Hematopoietic multipotent progenitor cell treated with erythropoietin and hydrocortisone succinate and interleukin-3 and kit ligand, for 6 days (in vitro differentiated cells): ENCODE data around the gene GALNT9.
"Not testable (repeated sequence)": the region's sequence is repeated elsewhere in the genome, so short reads cannot be mapped to it uniquely, and the experiment has no call there.

ENCODE experiments used
- DNase-seq: peaks from one replicate; pipeline ENCODE4 v3.0.0-alpha.2; 2015

Gene GALNT9

DNA sequence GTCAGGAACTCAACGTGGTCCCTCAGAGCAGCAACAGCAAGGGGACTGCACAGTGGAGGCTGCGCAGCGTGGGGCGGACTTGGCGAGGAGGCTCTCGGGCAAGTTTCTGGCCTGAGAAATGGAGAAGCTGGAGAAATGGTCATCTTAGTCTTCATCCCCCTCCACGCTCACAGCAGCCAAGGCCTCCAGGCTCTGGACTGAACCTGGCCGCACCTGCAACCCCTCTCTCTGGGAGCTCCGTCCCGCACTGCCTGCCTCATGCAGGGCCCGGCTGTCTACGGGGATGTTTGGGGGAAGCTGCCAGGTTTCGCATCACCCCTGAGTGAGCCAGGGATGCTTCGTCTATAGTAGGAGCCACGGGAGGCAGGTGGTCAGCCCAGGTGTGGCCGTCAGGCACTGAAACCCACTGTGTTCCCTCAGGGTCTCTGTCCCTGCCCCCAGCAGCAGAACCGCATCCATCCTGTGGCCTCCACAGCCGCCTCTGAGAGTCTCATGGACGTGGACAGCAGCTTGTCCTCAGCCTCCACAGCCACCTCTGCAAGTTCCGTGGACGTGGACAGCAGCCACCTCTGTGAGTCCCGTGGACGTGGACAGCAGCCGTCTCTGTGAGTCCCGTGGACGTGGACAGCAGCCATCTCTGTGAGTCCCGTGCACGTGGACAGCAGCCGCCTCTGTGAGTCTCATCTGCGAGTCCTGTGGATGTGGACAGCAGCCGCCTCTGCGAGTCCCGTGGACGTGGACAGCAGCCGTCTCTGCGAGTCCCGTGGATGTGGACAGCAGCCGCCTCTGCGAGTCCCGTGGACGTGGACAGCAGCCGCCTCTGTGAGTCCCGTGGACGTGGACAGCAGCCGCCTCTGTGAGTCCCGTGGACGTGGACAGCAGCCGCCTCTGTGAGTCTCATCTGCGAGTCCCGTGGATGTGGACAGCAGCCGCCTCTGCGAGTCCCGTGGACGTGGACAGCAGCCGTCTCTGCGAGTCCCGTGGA, 29.1 kb upstream of the GALNT9 start:
- DNase-seq: not testable (repeated sequence)

DNA sequence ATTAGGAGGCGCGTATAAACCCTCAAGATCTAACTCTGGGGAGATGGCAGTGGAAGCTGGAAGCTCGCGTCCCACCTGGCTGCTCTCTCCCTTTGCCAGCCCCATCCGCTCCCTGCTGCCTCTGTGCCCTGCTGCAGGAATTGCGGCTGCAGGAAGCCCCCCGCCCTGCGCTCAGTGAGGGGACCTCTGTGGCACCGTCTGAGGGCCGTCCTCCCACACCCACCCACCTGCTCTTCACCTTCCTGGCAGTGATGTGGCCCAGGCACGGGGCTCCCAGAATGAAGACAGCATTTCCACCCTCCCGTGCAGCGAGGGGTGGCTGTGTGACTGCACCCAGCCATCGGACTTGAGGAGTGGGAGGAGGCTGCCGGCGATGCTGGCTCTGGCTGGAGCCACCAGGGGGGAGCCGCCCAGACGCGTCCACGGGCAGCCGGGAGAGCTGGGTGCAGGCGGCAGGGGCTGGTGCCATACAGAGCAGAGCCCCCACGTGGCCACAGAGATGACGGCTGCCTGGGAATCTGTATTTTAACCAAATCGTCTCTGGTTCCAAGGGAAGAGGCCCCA, 28.3 kb upstream of the GALNT9 start:
- DNase-seq: no peak

DNA sequence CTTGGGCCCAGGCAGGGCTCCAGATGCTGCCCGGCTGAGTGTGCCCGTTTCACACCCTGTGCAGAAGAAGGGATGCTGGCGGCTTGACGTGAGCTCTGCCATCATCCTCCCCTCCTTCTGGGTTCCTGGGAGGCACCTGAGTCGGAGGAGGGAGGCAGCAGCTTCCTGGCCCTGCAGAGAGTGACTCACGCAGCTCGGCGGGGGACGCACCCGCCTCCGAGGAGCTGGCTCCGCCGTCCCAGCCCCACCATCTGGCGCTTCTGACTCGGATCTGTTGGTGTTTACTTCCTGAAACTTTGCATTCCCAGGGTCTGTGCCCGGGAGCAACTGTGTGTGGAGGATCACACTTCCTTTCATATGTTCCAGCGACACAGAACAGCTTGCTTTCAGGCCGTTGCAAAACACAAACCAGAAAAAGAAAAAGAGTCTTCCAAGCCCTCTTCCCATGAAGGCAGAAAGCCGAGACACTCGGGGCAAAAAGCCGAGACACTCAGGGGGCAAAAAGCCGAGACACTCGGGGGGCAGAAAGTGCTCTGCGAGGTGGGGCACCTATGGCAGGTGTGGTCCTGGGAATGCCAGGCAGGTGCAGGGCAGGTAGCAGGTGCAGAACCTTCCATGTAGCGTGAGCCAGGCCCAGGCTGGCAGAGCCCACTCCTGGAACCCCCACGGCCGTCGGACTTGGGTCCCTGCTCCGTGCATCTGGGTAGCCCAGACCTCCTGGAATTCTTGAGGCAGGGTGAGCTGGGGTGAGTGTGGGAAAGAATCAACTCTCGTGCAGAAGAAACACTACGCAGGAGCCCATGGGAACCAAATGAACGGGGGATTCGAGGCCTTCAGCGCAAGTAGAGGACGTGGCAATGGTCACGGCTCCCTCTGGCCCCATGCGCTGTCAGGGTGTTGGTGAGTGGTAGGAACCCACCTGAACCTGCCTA, 27.6 kb upstream of the GALNT9 start:
- DNase-seq: no peak

DNA sequence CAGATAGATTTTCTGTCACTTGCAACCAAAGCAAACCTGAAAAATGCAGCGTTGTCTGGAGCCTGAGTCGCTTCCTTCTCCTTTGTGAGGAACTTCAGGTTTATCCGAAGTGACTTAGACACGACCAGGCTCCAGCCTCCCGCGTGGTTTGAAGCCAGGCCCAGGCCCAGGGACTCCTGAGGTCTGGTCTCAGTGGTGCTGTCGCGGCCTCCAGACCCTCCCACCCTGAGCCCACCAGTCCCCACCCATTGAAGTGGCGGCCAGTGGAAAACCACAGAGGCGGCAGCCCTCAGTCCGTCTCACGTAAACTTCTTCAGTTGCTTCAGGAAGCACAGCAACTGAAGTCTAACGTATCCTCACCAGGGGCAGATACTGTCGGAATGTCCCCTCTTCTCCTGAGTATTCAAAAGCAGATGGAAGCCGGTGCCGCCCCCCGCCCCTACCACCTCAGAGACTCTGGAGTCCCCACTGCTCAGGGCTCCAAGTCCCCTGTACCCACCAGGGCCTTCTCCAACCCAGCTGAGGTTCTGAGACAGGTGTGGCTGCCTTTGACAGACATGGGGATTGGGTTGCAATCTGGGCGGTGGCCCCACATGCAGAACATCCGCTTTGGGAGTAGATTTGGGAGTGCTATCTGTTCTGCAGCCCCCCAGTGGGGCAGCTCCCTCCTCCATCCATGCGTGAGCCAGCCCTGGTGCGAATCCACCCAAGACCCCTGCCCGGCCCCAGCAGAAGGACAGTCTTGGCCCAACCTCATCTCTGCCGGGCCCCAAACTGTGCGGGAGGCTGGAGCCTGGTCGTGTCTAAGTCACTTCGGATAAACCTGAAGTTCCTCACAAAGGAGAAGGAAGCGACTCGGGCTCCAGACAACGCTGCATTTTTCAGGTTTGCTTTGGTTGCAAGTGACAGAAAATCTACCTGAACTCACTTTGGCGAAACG, 26.6 kb upstream of the GALNT9 start:
- no peak for DNase-seq

DNA sequence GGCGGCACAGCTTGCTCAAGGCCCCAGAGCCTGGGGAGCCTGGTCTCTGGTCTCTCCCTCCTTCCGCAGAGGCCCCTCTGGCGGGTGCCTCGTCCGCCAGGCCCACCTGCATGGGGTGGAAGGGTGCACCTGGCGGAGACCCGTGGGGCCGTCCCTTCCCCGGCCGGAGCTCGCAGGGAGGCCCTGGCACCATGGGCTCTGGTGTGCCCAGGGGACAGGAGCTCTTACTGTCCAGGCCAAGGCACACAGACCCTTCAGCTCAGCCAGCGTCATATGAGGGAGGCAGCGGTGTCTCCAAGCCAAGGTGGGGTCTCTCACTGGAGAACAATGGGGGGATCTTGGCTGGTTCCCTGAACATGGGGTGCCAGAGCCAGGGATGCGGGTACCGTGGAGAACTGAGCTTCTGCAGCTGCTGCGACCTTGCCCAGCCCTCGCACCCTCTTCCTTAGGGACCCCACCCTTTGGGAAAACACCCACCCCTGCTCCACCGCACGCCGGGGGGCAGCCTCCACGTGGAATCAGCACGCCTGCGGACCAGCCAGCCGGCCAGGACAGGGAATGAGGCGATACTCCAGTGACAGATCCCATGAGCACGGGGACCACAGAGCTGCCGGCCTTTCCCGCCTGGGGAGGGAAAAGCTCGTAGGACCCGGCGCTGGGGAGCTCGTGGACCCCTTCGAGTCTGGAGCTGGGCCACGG, 25.7 kb upstream of the GALNT9 start:
- DNase-seq: no peak

DNA sequence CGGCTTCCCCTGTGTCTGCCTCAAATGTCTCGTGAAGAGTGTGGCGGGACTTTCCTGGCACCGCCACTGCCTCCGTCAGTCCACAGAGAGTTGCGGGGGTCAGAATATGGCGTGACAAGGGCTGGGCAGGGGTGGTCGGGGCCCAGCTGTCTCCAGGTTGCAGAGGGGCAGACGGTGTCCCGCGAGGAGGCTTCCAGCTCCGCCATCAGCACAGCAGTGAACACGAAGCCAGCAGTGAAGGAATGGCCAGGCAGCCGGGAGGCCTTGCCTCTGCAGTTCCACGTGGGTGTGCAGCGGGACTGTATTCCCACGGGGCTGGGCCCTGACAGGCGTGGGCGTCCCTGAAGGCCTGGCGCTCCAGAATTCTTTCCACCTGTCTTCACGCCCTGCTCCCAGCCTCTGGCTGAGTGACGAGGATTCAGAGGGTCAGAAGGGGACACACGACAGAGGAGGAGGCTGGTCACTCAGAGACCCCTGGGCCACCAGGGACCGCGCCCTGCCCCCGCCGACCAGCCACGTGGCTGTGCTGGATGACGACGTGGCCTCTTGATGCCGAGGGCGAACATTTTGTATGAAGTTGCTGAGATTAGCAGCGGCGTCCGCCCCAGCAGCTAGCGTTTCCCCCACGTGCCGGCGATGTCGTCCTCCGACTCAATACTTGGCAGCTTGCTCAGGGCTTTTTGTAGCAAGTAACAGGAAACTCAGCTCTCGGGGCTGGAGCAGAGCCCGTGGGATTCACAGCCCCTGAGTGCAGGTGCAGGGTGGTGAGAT, 25.0 kb upstream of the GALNT9 start:
- DNase-seq: no peak

DNA sequence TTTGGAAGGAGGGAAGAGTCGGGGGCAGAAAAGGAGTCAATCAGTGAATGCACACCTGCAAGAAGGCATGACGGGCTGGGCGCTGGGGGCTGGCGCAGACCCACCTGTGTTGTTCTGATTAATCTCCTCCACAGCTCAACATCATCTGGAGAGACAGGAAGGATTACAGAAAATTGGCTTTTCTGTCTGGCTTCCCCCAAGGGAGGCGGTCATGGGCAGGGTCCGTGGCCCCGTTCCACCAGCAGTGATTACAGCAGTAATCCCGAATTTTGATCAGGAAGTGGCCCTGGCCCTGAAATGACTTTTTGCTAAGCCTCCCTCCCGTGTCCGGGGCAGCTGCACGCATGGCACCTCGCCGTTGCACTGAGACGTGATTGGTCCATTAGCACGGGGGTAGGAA, 24.4 kb upstream of the GALNT9 start:
- no peak for DNase-seq

DNA sequence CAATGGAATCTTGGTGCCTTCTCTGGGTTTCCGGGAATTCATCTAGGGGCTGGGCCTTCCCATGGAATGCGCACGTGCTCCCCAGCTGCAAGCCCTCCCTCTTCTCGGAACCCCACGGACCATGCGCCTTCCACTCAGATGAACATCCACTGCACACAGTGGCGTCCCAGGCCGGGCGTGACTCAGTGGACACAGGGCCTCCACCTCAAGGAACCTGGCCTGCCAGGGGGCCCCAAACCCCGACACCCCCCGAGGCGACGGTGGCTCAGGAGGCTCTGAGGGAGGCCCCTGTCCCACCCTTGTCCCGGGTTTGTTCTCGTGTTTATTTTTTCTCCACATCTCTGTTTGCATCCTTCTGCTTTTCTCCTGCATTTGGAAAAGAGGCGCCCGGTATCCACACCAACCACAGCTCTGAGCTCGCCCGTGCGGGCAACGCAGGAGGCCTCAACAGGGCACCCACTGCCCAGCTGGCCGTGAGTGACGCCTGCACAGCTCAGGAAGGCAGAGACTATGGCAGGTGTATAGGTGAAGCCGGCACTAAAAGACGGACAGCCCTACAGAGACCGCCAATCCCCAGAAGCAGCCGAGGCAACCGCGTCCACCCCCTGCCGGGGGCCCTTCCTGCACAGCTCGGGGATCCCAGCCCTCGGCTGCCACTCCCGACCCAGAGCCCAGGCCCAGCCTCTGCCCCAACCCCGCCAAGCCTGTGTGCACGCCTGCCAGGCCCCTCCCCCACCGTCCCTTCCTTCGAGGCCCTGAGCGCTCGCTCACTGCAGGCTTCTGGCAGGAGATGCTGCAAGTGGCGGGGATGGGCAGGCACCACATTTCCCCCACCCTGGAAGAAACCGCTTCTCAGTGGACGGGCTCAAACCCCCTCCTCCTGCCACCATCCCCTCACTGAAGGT, 23.8 kb upstream of the GALNT9 start:
- DNase-seq: no peak

DNA sequence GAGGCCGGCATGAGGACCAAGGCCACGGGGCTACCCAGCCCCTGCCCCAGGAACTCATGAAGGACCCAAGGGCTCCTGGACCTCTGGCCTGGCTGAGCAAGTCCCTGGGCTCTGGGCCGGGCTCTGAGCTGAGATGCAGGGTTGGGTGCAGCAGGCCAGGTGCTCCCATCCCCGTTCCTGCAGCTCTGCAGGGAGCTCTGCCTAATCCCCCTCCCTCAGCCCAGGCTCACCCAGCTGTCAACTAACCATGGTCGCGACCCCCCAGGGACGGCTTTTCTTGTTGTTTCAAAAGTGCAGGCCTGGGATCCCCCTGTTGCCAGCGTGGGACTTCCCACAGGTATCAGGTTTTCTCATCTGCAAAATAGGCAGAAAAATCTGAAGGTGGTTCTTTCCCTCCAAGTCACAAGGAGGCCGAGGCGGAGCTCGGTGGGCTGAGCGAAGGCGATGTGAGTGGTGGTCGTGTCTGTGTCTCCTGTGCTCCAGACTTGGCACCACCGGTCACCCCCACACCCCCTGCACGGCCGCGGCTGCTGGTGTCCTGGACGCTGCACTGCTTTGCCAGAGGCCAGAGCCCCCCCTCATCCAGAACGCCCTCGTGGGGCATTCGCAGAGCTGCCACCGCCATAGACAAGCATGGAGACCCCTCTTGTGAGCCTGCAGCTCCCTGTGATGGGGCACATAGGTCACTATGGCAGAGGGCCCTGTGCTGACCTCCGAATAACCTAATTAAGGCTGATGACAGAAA, 22.5 kb upstream of the GALNT9 start:
- DNase-seq: no peak

DNA sequence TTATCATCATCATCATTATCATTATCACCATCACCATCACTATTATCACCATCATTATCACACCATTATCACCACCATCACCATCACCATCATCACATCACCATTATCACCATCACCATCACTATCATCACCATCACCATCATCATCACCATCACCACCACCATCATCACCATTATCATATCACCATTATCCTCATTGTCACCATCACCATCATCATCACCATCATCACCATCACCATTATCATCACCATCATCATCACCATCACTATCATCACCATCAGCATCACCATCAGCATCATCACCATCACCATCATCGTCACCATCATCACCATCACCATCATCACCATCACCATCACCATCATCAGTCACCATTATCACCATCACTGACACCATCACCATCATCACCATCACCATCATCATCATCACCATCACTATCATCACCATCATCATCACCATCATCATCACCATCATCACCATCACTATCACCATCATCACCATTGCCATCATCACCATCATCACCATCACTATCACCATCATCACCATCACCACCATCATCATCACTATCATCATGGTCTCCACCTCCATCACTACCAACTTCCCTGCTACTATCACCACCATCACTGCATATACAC, 20.2 kb upstream of the GALNT9 start:
- no peak for DNase-seq

DNA sequence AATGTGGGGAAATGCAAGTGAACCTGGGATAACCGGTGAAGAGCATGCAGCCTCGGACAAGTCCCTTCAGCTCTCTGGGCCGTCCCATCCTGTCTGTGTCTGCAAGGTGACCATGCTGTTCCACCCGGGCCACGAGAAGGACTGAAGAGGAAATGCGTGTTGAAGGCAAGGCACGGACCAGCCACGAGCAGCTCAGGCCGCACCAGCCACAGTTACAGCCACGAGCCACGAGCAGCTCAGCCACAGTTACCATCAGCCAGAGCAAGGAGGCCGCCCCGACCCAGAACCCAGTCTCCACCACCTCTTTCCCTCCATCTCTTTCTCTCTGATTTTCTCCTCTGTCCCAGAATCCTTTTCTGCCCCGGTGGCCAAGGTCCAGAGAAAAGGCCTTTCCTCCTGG, 18.8 kb upstream of the GALNT9 start:
- DNase-seq: no peak

DNA sequence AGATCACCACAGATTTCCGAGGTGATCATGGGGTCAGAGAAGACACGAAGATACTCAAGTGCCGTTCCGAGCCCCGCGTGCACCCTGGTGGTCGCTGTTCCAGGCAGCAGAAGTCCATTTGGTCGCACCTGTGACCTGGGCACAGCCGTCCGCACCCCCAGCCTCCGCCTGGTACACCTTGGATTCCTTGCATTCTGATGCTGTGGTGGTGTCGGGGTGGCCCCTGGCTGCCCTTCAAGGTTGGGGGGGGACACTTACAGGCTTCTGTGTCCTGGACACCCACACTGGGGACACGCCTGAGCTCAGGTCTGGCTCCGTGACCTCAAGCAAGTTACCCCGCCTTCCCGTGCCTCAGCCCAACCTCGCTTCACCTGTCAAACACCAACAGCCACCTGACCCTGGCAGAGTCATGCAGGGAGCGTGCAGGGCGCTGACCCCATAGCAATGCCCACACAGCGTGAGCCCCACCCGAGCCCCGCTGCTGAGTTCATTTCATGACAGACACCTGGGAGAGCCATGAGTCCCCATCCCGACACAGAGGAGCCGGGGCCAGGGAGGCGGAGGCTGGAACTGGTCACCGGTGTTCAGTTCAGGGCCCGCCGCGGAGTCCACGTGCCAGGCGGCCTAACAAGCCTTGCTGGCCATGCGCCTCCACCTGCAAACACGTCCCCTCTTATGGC, 17.9 kb upstream of the GALNT9 start:
- no peak for DNase-seq

DNA sequence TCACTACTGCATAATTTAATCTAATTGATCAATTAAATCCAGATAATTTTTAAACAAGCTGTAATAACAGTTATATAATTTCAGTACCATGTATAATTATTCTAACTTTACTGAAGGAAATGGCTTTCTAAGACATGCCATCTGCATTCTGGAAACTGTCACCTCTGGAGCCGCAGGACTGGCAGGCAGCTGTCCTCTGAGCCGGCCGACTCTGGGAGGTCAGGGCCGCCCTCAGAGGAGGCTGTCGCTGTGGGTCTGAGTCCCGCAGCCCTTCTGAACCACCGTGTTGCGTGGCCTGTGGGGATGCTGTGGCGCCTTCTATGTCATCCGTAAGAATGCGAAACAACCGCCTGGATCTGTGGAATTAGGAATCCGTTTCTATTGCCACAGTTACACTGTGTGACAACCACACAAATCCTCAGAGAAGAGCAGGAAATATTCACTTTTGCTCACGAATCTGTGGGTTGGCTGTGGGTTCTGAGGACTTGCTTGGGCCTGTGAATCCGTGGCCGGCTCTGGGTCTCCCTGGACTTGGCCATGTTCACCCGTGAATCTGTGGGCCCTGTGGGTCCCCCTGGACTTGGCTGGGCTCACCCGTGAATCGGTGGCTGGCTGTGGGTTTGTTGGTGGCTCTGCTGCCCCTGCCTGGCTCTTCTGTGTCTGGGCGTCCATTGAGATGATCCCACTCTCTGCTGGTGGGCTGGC, 17.2 kb upstream of the GALNT9 start:
- no peak for DNase-seq

DNA sequence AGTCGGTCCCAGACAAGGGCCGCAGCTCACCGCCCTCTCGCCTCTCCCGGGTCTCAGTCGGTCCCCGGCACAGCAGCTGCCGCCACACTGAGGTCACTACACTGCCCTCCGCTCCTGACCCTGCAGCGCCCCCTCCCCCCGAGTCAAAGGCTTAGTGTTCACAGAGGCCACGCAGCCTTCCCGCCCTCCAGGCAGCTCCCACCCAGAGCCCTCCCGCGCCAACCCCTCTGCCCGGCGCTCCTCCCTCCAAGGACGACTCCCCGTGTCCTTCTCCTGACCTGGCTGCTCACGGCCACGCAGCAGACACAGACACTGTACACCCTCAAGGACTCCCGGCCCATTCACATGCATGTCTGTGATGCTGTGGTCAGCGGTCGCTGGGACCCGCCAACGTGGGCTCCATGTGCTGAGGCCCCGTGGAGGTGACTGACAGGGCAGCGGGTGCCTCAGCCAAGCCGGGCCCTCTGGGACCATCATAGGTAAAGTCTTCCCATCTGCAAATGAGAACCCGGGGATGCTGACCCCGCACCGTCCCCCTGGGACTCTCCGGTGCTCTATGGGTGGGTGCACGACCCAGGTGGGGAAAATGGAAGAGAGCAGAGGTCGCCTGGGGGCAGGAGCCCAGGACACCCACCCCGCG, 16.3 kb upstream of the GALNT9 start:
- DNase-seq: no peak

DNA sequence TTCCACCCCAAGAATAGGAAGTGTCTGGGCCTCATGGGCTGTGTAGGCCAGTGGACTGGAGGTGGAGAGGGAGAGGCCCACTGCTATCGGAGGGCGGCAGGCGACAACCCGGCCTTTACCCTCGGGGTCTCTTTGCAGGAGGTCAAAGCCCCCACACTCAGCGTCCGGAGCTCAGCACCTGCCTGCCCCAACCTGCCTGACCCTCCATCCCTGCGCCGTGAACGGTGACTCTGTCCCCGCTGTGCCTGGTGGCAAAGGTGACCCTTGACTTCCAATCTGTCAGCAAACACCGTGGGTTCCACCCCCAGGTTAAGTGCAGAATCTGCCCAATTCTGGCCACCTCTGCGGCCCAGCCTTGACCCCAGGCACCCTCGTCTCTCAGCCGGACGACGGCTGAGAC, 15.7 kb upstream of the GALNT9 start:
- no peak for DNase-seq

DNA sequence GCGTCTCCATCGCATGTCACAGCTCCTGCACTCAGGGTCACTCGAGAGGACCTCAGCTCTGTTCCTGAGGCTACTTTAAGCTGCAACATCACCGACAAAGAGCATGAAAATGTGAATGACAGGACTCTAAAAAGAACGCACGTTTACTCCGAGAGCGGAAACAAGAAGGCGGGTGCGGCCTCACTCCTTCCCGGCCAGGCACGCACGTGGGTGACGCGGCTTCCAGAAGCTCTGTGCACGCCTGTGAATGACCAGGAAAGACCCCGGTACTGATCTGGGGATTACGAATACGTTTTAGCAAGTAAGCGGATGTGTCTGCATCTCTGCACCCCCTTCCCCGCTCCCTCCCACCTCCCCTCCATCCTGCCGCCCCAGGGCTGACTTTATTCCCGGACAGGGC, 15.2 kb upstream of the GALNT9 start:
- DNase-seq: no peak

DNA sequence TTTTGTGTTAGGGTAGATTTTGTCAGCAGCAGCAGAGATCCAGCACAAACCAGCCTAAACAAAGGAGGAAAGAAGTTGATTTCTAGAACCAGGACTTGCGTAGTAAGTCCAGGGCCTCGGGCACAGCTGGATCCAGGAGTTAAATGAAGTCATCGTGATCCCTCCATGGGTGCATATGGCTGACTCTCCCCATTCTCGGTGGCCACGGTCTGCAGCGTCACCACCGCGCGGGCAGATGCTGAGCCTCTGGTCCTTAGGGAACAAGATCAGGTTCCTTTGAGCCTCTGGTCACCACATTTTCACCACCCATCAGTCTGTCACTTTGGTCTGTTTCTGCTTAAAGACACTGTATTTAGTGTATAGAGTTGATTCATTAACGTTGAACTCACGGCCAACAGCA, 14.8 kb upstream of the GALNT9 start:
- DNase-seq: no peak
